Measurements from ENCODE around the gene PLCD3. TPM values are rescaled to one million over a fixed set of nuclear protein-coding genes. Genes with fewer than 3 reads are reported as not detected.

Gene PLCD3
- total and polyA plus RNA-seq, 10 of the 15 experiments (the other 5 are each of a cell fraction or from before 2014, with no cell fraction given) = 0.02 to 1.6 (median 0.44) TPM

- no peak for TF ChIP-seq ZNF622 (IDR thresholded peaks at IDR 0.05)
- no peak for TF ChIP-seq PRDM15 (CRISPR knock-in tag; IDR thresholded peaks at IDR 0.05)
- no peak for TF ChIP-seq CHD4 (IDR thresholded peaks at IDR 0.05)
- TF ChIP-seq, protein P1, sequence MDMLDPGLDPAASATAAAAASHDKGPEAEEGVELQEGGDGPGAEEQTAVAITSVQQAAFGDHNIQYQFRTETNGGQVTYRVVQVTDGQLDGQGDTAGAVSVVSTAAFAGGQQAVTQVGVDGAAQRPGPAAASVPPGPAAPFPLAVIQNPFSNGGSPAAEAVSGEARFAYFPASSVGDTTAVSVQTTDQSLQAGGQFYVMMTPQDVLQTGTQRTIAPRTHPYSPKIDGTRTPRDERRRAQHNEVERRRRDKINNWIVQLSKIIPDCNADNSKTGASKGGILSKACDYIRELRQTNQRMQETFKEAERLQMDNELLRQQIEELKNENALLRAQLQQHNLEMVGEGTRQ (IDR thresholded peaks at IDR 0.05; ENCODE audit: borderline replicate concordance, low read depth, low read length) = no peak
- no peak for TF ChIP-seq NFYA (IDR thresholded peaks at IDR 0.05; ENCODE audit: borderline replicate concordance, low read depth, low read length)
- TF ChIP-seq STAT1 (conservative IDR thresholded peaks at IDR 0.05) = no peak
- no peak for TF ChIP-seq TAF1 (IDR thresholded peaks at IDR 0.05; ENCODE audit: borderline replicate concordance, low read depth, low read length)
Measured at GRCh38 chr17:45101546-45101882, 30.8 kb downstream of the PLCD3 start (continued).
